Stomach smooth muscle (tissue), 2 donors: ENCODE measurements around the gene PIP4K2C.
A peak's percentile ranks its signal among the peaks of the same experiment; 100 is the strongest.

Source experiments
- H3K27ac ChIP-seq: one replicate; pipeline ENCODE4 v1.7.0; 2013; ENCODE audit warnings: mild to moderate bottlenecking, low read length, inconsistent platforms
- H3K27me3 ChIP-seq, 2 donors: one replicate each; pipeline ENCODE4 v1.7.0; 2013; ENCODE audit warnings: low read length in 2 of 2; ENCODE audit not compliant: insufficient read depth in 2 of 2, control insufficient read depth in 1 of 2
- H3K36me3 ChIP-seq, 2 donors: one replicate each; pipeline ENCODE4 v1.7.0; 2013; ENCODE audit warnings: low read length in 2 of 2; ENCODE audit not compliant: control insufficient read depth in 2 of 2, insufficient read depth in 2 of 2
- H3K4me1 ChIP-seq: one replicate; pipeline ENCODE4 v1.7.0; 2013; ENCODE audit warnings: low read length; ENCODE audit not compliant: control insufficient read depth, insufficient read depth
- H3K4me3 ChIP-seq, 2 donors: one replicate each; pipeline ENCODE4 v1.7.0; 2013; ENCODE audit warnings: low read length in 2 of 2
- H3K9ac ChIP-seq, 2 donors: one replicate each; pipeline ENCODE4 v1.7.0; 2013; ENCODE audit warnings: low read length in 2 of 2, mild to moderate bottlenecking in 1 of 2
- H3K9me3 ChIP-seq, 2 donors: one replicate each; pipeline ENCODE4 v1.7.0; 2013; ENCODE audit warnings: low read length in 2 of 2; ENCODE audit not compliant: control insufficient read depth in 2 of 2
- donor health status: healthy.
- donor health status: Pancreatic carcinoma.

Gene PIP4K2C

GRCh38 chr12:57610554-57611107 lies 19.6 kb downstream of the PIP4K2C start:
- H3K4me1 ChIP-seq: peaks cover 52% of the 10 kb centered on the region
- no peaks in the 10 kb centered on the region for H3K27me3 ChIP-seq
- peak overlapping the region; percentile 98 for H3K27ac ChIP-seq
- H3K36me3 ChIP-seq: peaks cover 18 to 27% of the 10 kb centered on the region in 2 donors
- H3K9ac ChIP-seq: peak overlapping the region; percentile 91 to 92
- no peaks in the 10 kb centered on the region for H3K9me3 ChIP-seq
- peak overlapping the region; percentile 74 to 77 for H3K4me3 ChIP-seq

- H3K9ac ChIP-seq: peak within 1 kb of the TSS; percentile 91 to 92
- H3K27ac ChIP-seq: peak within 1 kb of the TSS; percentile 98
- peak within 1 kb of the TSS; percentile 74 to 77 for H3K4me3 ChIP-seq
- no peaks in the 10 kb centered on the region for H3K27me3 ChIP-seq
- H3K36me3 ChIP-seq: peaks cover 24 to 33% of the 10 kb centered on the region in 2 donors
- H3K9me3 ChIP-seq: no peaks in the 10 kb centered on the region
- H3K4me1 ChIP-seq: peaks cover 49% of the 10 kb centered on the region
Measured at GRCh38 chr12:57611108-57611826, 20.3 kb downstream of the PIP4K2C start, which contains the start of gene ARHGEF25. Gene ARHGEF25, plus strand, starts transcription at chr12:57611435. Its CDS starts 460 bp downstream, at chr12:57611895.

- peak overlapping the region; percentile 47 to 92 for H3K9ac ChIP-seq
- H3K27ac ChIP-seq: peak overlapping the region; percentile 98
- peaks cover 49% of the 10 kb centered on the region for H3K4me1 ChIP-seq
- H3K9me3 ChIP-seq: no peaks in the 10 kb centered on the region
- peak overlapping the region; percentile 64 to 71 for H3K4me3 ChIP-seq
- H3K36me3 ChIP-seq: peaks cover 26 to 39% of the 10 kb centered on the region in 2 donors
- H3K27me3 ChIP-seq: no peaks in the 10 kb centered on the region
Measured at GRCh38 chr12:57611827-57612710, 21.1 kb downstream of the PIP4K2C start.

GRCh38 chr12:57612711-57613426 lies 21.9 kb downstream of the PIP4K2C start:
- peak overlapping the region; percentile 98 for H3K27ac ChIP-seq

GRCh38 chr12:57613427-57614109 lies 22.6 kb downstream of the PIP4K2C start:
- Histone ChIP-seq H3K9ac (peak overlapping the region in 1 of 2 donors; percentile 13), H3K36me3 (peaks cover 30 to 38% of the 10 kb centered on the region in 2 donors), H3K27me3 (no peaks in the 10 kb centered on the region), H3K4me1 (peaks cover 49% of the 10 kb centered on the region), H3K9me3 (no peaks in the 10 kb centered on the region), H3K27ac (peak overlapping the region; percentile 98), H3K4me3 (peak overlapping the region; percentile 3 to 52)

More at GRCh38 chr12:57612711-57613426, 21.9 kb downstream of the PIP4K2C start:
- Histone ChIP-seq H3K9ac (peak overlapping the region; percentile 13 to 92), H3K27me3 (no peaks in the 10 kb centered on the region), H3K4me1 (peaks cover 49% of the 10 kb centered on the region), H3K9me3 (no peaks in the 10 kb centered on the region), H3K36me3 (peaks cover 30 to 39% of the 10 kb centered on the region in 2 donors), H3K4me3 (peak overlapping the region; percentile 64 to 71)

GRCh38 chr12:57614178-57614947 lies 23.4 kb downstream of the PIP4K2C start:
- Histone ChIP-seq H3K9me3 (no peaks in the 10 kb centered on the region), H3K9ac (no peak overlapping the region), H3K36me3 (peaks cover 27 to 36% of the 10 kb centered on the region in 2 donors), H3K4me3 (peak overlapping the region; percentile 3 to 52), H3K27ac (peak overlapping the region; percentile 98), H3K4me1 (peaks cover 43% of the 10 kb centered on the region), H3K27me3 (no peaks in the 10 kb centered on the region)

- Histone ChIP-seq H3K4me3 (no peak overlapping the region), H3K9ac (no peak overlapping the region), H3K9me3 (no peaks in the 10 kb centered on the region), H3K27ac (no peak overlapping the region), H3K27me3 (no peaks in the 10 kb centered on the region), H3K4me1 (peaks cover 36% of the 10 kb centered on the region), H3K36me3 (peaks cover 27 to 36% of the 10 kb centered on the region in 2 donors)
Measured at GRCh38 chr12:57614948-57615500, 24.0 kb downstream of the PIP4K2C start.

GRCh38 chr12:57615637-57616036 lies 24.6 kb downstream of the PIP4K2C start:
- peaks cover 27 to 36% of the 10 kb centered on the region in 2 donors for H3K36me3 ChIP-seq
- no peak overlapping the region for H3K9ac ChIP-seq
- no peaks in the 10 kb centered on the region for H3K9me3 ChIP-seq
- H3K4me1 ChIP-seq: peaks cover 35% of the 10 kb centered on the region
- no peak overlapping the region for H3K4me3 ChIP-seq
- H3K27me3 ChIP-seq: peaks cover 0 to 4% of the 10 kb centered on the region in 2 donors
- no peak overlapping the region for H3K27ac ChIP-seq
